HEK293 (cell line): ENCODE measurements around the gene HSD17B8.

Source experiments
- CTCF ChIA-PET: fragments of 350-600 bp; formaldehyde crosslinking; extraction: SDS; loops from one replicate; lab custom pipeline; 2021; ENCODE audit warnings: antibody characterized with exemption; lab: Yijun Ruan, JAX
- POLR2A ChIA-PET: fragments of 300-600 bp; formaldehyde crosslinking; extraction: SDS; loops from one replicate; lab custom pipeline; 2020; ENCODE audit warnings: antibody characterized with exemption, inconsistent platforms; lab: Yijun Ruan, JAX
- H3K27ac ChIP-seq: fragments of 200-500 bp; sonication (Bioruptor generic); 2 replicates; pipeline ENCODE4 v1.5.1; 2014; ENCODE audit warnings: low read depth, low read length, control low read depth, inconsistent platforms; ENCODE audit errors: extremely low read depth
- H3K36me3 ChIP-seq, 2 experiments: fragments of 200-500 bp in 1 of 2; sonication (Bioruptor generic) in 1 of 2; 1 replicate in 1 of 2; 2 replicates in 1 of 2; pipeline ENCODE4 v1.5.1; 2014 to 2017; ENCODE audit warnings: inconsistent platforms in 2 of 2, low read length in 2 of 2; ENCODE audit not compliant: control insufficient read depth in 2 of 2, insufficient read depth in 1 of 2
- H3K4me1 ChIP-seq: fragments of 200-500 bp; sonication (Bioruptor generic); 2 replicates; pipeline ENCODE4 v1.5.1; 2014; ENCODE audit warnings: mild to moderate bottlenecking, low read length, inconsistent platforms; ENCODE audit not compliant: control insufficient read depth, insufficient read depth
- H3K4me3 ChIP-seq: 2 replicates; pipeline ENCODE4 v1.5.1; 2011; ENCODE audit warnings: low read depth, mild to moderate bottlenecking, control low read depth, low read length, moderate library complexity
- H3K9me3 ChIP-seq: fragments of 200-500 bp; sonication (Bioruptor generic); 2 replicates; pipeline ENCODE4 v1.5.1; 2014; ENCODE audit warnings: low read depth, low read length, inconsistent platforms; ENCODE audit not compliant: control insufficient read depth, insufficient read depth
- EGR2 ChIP-seq: fragments of 450-650 bp; formaldehyde crosslinking; IDR thresholded peaks from 2 replicates; pipeline ENCODE4 v1.5.1; 2016; ENCODE audit warnings: low read depth, missing biosample characterization, missing genetic modification characterization
- KLF16 ChIP-seq: fragments of 450-650 bp; formaldehyde crosslinking; IDR thresholded peaks from 2 replicates; pipeline ENCODE4 v1.5.1; 2017; ENCODE audit warnings: missing biosample characterization, missing genetic modification characterization
- KLF8 ChIP-seq: fragments of 450-650 bp; formaldehyde crosslinking; IDR thresholded peaks from 2 replicates; pipeline ENCODE4 v1.5.1; 2016; ENCODE audit warnings: missing biosample characterization, missing genetic modification characterization
- YY2 ChIP-seq: fragments of 450-650 bp; formaldehyde crosslinking; IDR thresholded peaks from 2 replicates; pipeline ENCODE4 v1.5.1; 2016; ENCODE audit warnings: missing biosample characterization, missing genetic modification characterization
- ZIC2 ChIP-seq: fragments of 450-650 bp; formaldehyde crosslinking; IDR thresholded peaks from 2 replicates; pipeline ENCODE4 v1.5.1; 2016; ENCODE audit warnings: missing biosample characterization, missing genetic modification characterization
- ZNF146 ChIP-seq: fragments of 450-650 bp; formaldehyde crosslinking; IDR thresholded peaks from 2 replicates; pipeline ENCODE4 v1.5.1; 2016; ENCODE audit warnings: missing biosample characterization, missing genetic modification characterization
- ZNF202 ChIP-seq: fragments of 450-650 bp; formaldehyde crosslinking; IDR thresholded peaks from 2 replicates; pipeline ENCODE4 v1.5.1; 2016; ENCODE audit warnings: missing biosample characterization, missing genetic modification characterization, borderline replicate concordance
- ZNF266 ChIP-seq: fragments of 450-650 bp; formaldehyde crosslinking; IDR thresholded peaks from 2 replicates; pipeline ENCODE4 v1.5.1; 2016; ENCODE audit warnings: missing biosample characterization, missing genetic modification characterization, low read depth
- ZNF274 ChIP-seq, 2 experiments: fragments of 200-500 bp in 1 of 2; fragments of 450-650 bp in 1 of 2; sonication (Bioruptor generic) in 1 of 2; formaldehyde crosslinking in 1 of 2; IDR thresholded peaks; 2 replicates each; pipeline versions ENCODE4 v1.5.1 to v1.6.1; 2014 to 2016; ENCODE audit warnings: borderline replicate concordance in 1 of 2, inconsistent platforms in 1 of 2, low read length in 1 of 2, missing biosample characterization in 1 of 2, missing genetic modification characterization in 1 of 2
- ZNF366 ChIP-seq: fragments of 450-650 bp; formaldehyde crosslinking; conservative IDR thresholded peaks from 2 replicates; pipeline ENCODE4 v1.5.1; 2016; ENCODE audit warnings: missing biosample characterization, missing genetic modification characterization
- ZNF514 ChIP-seq: fragments of 450-650 bp; formaldehyde crosslinking; IDR thresholded peaks from 2 replicates; pipeline ENCODE4 v1.5.1; 2016; ENCODE audit warnings: missing biosample characterization, missing genetic modification characterization
- ZNF529 ChIP-seq: fragments of 450-650 bp; formaldehyde crosslinking; IDR thresholded peaks from 2 replicates; pipeline ENCODE4 v1.5.1; 2017; ENCODE audit warnings: missing genetic modification characterization, missing biosample characterization; ENCODE audit not compliant: insufficient replicate concordance
- ZNF561 ChIP-seq: fragments of 450-650 bp; IDR thresholded peaks from 2 replicates; pipeline ENCODE4 v1.5.1; 2018; ENCODE audit warnings: missing biosample characterization, missing genetic modification characterization, borderline replicate concordance
- TF ChIP-seq, protein P1 (sequence below): fragments of 450-650 bp; formaldehyde crosslinking; IDR thresholded peaks from 2 replicates; pipeline ENCODE4 v1.5.1; 2016; ENCODE audit warnings: missing biosample characterization, missing genetic modification characterization
- TF ChIP-seq, protein P2 (sequence below): fragments of 450-650 bp; formaldehyde crosslinking; IDR thresholded peaks from 2 replicates; pipeline ENCODE4 v1.5.1; 2017; ENCODE audit warnings: missing biosample characterization, missing genetic modification characterization
- TF ChIP-seq, protein P3 (sequence below): fragments of 450-650 bp; formaldehyde crosslinking; IDR thresholded peaks from 2 replicates; pipeline ENCODE4 v1.5.1; 2017; ENCODE audit warnings: missing biosample characterization, missing genetic modification characterization
- TF ChIP-seq, protein P4 (sequence below): IDR thresholded peaks from 2 replicates; pipeline ENCODE4 v1.6.1; 2011; ENCODE audit warnings: mild to moderate bottlenecking, low read depth, low read length, borderline replicate concordance
- TF ChIP-seq, protein P5 (sequence below): fragments of 450-650 bp; formaldehyde crosslinking; IDR thresholded peaks from 2 replicates; pipeline ENCODE4 v1.5.1; 2016; ENCODE audit warnings: missing biosample characterization, missing genetic modification characterization

Gene HSD17B8

DNA sequence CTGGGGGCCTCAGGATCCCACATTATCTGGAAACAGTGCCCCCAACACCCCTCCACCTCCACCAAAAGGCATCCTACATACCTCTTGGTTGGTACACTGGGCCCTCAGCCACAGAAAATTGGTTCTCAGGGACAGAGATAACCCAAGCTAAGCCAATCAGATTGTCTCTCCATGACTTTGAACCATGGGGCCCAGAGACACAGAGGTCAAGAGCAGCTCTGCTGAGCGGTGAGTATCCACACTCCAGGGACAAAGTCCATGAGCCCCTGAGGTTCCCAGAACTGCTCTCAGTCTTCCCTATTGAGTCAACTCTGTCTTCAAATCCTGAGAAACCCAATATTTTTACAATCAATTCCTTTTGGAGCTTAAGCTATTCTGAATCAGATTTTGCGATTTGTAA, 47.5 kb upstream of the HSD17B8 start:
- H3K4me1 ChIP-seq, result 0 out of 2 replicates have a peak, but pooled peaks cover 2% of the 10 kb centered on the region
- no peaks in the 10 kb centered on the region for H3K36me3 ChIP-seq
- no peaks in the 10 kb centered on the region for H3K9me3 ChIP-seq
- H3K27ac ChIP-seq, result no peak overlapping the region
- TF ChIP-seq ZNF202 (no peak), ZNF146 (tag by site-specific recombination) (no peak), ZNF266 (tag by site-specific recombination) (no peak), ZNF529 (tag by site-specific recombination) (no peak), KLF16 (tag by site-specific recombination) (no peak), YY2 (no peak), ZIC2 (tag by site-specific recombination) (no peak), ZNF514 (tag by site-specific recombination) (no peak)
- TF ChIP-seq, protein P1, sequence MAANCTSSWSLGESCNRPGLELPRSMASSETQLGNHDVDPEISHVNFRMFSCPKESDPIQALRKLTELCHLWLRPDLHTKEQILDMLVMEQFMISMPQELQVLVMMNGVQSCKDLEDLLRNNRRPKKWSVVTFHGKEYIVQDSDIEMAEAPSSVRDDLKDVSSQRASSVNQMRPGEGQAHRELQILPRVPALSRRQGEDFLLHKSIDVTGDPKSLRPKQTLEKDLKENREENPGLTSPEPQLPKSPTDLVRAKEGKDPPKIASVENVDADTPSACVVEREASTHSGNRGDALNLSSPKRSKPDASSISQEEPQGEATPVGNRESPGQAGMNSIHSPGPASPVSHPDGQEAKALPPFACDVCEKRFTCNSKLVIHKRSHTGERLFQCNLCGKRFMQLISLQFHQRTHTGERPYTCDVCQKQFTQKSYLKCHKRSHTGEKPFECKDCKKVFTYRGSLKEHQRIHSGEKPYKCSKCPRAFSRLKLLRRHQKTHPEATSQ, result no peak
- TF ChIP-seq, protein P2, sequence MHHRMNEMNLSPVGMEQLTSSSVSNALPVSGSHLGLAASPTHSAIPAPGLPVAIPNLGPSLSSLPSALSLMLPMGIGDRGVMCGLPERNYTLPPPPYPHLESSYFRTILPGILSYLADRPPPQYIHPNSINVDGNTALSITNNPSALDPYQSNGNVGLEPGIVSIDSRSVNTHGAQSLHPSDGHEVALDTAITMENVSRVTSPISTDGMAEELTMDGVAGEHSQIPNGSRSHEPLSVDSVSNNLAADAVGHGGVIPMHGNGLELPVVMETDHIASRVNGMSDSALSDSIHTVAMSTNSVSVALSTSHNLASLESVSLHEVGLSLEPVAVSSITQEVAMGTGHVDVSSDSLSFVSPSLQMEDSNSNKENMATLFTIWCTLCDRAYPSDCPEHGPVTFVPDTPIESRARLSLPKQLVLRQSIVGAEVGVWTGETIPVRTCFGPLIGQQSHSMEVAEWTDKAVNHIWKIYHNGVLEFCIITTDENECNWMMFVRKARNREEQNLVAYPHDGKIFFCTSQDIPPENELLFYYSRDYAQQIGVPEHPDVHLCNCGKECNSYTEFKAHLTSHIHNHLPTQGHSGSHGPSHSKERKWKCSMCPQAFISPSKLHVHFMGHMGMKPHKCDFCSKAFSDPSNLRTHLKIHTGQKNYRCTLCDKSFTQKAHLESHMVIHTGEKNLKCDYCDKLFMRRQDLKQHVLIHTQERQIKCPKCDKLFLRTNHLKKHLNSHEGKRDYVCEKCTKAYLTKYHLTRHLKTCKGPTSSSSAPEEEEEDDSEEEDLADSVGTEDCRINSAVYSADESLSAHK (tag by site-specific recombination), result no peak
- TF ChIP-seq, protein P3, sequence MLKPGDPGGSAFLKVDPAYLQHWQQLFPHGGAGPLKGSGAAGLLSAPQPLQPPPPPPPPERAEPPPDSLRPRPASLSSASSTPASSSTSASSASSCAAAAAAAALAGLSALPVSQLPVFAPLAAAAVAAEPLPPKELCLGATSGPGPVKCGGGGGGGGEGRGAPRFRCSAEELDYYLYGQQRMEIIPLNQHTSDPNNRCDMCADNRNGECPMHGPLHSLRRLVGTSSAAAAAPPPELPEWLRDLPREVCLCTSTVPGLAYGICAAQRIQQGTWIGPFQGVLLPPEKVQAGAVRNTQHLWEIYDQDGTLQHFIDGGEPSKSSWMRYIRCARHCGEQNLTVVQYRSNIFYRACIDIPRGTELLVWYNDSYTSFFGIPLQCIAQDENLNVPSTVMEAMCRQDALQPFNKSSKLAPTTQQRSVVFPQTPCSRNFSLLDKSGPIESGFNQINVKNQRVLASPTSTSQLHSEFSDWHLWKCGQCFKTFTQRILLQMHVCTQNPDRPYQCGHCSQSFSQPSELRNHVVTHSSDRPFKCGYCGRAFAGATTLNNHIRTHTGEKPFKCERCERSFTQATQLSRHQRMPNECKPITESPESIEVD (tag by site-specific recombination), result no peak
- TF ChIP-seq, protein P4, sequence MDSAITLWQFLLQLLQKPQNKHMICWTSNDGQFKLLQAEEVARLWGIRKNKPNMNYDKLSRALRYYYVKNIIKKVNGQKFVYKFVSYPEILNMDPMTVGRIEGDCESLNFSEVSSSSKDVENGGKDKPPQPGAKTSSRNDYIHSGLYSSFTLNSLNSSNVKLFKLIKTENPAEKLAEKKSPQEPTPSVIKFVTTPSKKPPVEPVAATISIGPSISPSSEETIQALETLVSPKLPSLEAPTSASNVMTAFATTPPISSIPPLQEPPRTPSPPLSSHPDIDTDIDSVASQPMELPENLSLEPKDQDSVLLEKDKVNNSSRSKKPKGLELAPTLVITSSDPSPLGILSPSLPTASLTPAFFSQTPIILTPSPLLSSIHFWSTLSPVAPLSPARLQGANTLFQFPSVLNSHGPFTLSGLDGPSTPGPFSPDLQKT, result no peak
- TF ChIP-seq, protein P5, sequence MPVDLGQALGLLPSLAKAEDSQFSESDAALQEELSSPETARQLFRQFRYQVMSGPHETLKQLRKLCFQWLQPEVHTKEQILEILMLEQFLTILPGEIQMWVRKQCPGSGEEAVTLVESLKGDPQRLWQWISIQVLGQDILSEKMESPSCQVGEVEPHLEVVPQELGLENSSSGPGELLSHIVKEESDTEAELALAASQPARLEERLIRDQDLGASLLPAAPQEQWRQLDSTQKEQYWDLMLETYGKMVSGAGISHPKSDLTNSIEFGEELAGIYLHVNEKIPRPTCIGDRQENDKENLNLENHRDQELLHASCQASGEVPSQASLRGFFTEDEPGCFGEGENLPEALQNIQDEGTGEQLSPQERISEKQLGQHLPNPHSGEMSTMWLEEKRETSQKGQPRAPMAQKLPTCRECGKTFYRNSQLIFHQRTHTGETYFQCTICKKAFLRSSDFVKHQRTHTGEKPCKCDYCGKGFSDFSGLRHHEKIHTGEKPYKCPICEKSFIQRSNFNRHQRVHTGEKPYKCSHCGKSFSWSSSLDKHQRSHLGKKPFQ, result no peak
- ChIA-PET POLR2A (no interaction called here), CTCF (interaction anchor here (0.9 to 2.1 kb wide), 5 partner anchors 9 to 92 kb away, joined by 3 to 13 read pairs (median 4); no protein-coding TSS in a partner anchor)
- H3K4me3 ChIP-seq, result no peak overlapping the region

DNA sequence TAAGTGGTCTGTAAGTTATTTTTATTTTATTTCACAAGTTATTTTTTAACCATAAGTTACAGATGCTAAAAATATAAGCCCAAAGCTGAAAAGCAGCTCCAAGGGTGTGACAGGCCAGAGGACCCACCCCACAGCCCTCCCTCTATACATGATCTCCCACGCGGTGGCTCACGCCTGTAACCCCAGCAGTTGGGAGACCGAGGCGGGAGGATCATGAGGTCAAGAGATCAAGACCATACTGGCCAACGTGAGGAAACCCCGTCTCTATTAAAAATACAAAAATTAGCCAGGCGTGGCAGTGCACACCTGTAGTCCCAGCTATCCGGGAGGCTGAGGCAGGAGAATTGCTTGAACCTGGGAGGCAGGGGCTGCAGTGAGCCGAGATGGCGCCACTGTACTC, 44.4 kb upstream of the HSD17B8 start:
- ChIA-PET CTCF (interaction anchor here (0.6 to 7.2 kb wide), 12 partner anchors 8 to 1582 kb away, joined by 3 to 62 read pairs (median 4); no protein-coding TSS in a partner anchor), POLR2A (interaction anchor here (1.0 kb wide), 1 partner anchor 38 kb away, joined by 6 read pairs; no protein-coding TSS in a partner anchor)
- Histone ChIP-seq H3K9me3 (no peaks in the 10 kb centered on the region), H3K27ac (no peak overlapping the region), H3K4me3 (no peak overlapping the region), H3K4me1 (0 out of 2 replicates have a peak, but pooled peaks cover 2% of the 10 kb centered on the region), H3K36me3 (no peaks in the 10 kb centered on the region)
- TF ChIP-seq ZNF561 (tag by site-specific recombination) (no peak), YY2 (no peak), KLF8 (tag by site-specific recombination) (no peak), EGR2 (no peak), ZNF274 (IDR thresholded peaks at IDR 0.05; ENCODE audit: low read length) (no peak), ZNF274 (tag by site-specific recombination; IDR thresholded peaks at IDR 0.05; ENCODE audit: borderline replicate concordance) (no peak), ZIC2 (tag by site-specific recombination) (no peak), ZNF366 (tag by site-specific recombination) (no peak)
